AG04449 (cell line): ENCODE measurements around the gene PLXNC1.

Experiments
- CTCF ChIA-PET: fragments of 350-600 bp; formaldehyde crosslinking; extraction: SDS; loops from one replicate; lab custom pipeline; 2021; ENCODE audit warnings: antibody characterized with exemption; lab: Yijun Ruan, JAX
- POLR2A ChIA-PET: fragments of 400-600, 350-600 bp; formaldehyde crosslinking; extraction: SDS; loops from one replicate; lab custom pipeline; 2020; ENCODE audit warnings: antibody characterized with exemption, inconsistent platforms; lab: Yijun Ruan, JAX
- DNase-seq: peaks from one replicate; pipeline ENCODE4 v3.0.0-alpha.2; 2010; ENCODE audit warnings: low read depth, low spot score
- H3K4me3 ChIP-seq: 2 replicates; pipeline ENCODE4 v1.5.1; 2011; ENCODE audit warnings: low read depth, mild to moderate bottlenecking, control low read depth, low read length
- TF ChIP-seq, protein P1 (sequence below): IDR thresholded peaks from one replicate; pipeline ENCODE4 v1.5.1; 2011; ENCODE audit warnings: mild to moderate bottlenecking, moderate library complexity, low read length, control low read depth, inconsistent platforms; ENCODE audit not compliant: insufficient read depth; ENCODE audit errors: missing control alignments

PLXNC1 gene

DNA sequence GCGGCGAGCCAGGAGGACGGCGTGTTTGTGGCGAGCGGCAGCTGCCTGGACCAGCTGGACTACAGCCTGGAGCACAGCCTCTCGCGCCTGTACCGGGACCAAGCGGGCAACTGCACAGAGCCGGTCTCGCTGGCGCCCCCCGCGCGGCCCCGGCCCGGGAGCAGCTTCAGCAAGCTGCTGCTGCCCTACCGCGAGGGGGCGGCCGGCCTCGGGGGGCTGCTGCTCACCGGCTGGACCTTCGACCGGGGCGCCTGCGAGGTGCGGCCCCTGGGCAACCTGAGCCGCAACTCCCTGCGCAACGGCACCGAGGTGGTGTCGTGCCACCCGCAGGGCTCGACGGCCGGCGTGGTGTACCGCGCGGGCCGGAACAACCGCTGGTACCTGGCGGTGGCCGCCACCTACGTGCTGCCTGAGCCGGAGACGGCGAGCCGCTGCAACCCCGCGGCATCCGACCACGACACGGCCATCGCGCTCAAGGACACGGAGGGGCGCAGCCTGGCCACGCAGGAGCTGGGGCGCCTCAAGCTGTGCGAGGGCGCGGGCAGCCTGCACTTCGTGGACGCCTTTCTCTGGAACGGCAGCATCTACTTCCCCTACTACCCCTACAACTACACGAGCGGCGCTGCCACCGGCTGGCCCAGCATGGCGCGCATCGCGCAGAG is 873 bp downstream of the PLXNC1 start:
- DNase-seq: no peak
- ChIA-PET CTCF (interaction anchor here (1.2 kb wide), 1 partner anchor 1185 kb away, joined by 3 read pairs; no protein-coding TSS in a partner anchor), POLR2A (no interaction called here)
- TF ChIP-seq, protein P1, sequence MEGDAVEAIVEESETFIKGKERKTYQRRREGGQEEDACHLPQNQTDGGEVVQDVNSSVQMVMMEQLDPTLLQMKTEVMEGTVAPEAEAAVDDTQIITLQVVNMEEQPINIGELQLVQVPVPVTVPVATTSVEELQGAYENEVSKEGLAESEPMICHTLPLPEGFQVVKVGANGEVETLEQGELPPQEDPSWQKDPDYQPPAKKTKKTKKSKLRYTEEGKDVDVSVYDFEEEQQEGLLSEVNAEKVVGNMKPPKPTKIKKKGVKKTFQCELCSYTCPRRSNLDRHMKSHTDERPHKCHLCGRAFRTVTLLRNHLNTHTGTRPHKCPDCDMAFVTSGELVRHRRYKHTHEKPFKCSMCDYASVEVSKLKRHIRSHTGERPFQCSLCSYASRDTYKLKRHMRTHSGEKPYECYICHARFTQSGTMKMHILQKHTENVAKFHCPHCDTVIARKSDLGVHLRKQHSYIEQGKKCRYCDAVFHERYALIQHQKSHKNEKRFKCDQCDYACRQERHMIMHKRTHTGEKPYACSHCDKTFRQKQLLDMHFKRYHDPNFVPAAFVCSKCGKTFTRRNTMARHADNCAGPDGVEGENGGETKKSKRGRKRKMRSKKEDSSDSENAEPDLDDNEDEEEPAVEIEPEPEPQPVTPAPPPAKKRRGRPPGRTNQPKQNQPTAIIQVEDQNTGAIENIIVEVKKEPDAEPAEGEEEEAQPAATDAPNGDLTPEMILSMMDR: peak; percentile 23
- peak overlapping the region; percentile 56 for H3K4me3 ChIP-seq

GRCh38 chr12:94149781-94150239 is 1.4 kb downstream of the PLXNC1 start:
- TF ChIP-seq, protein P1: no peak
- DNase-seq: no peak
- peak overlapping the region; percentile 56 for H3K4me3 ChIP-seq
- ChIA-PET POLR2A (no interaction called here), CTCF (interaction anchor here (1.2 kb wide), 1 partner anchor 1185 kb away, joined by 3 read pairs; no protein-coding TSS in a partner anchor)

- CTCF ChIA-PET: interaction anchor here (1.5 kb wide), 1 partner anchor 389 kb away, joined by 5 read pairs; no protein-coding TSS in a partner anchor
- DNase-seq: no peak
- TF ChIP-seq, protein P1: no peak
- POLR2A ChIA-PET: no interaction called here
- H3K4me3 ChIP-seq: peak overlapping the region; percentile 20
Observed at GRCh38 chr12:94150240-94151121, 2.1 kb downstream of the PLXNC1 start.

DNA sequence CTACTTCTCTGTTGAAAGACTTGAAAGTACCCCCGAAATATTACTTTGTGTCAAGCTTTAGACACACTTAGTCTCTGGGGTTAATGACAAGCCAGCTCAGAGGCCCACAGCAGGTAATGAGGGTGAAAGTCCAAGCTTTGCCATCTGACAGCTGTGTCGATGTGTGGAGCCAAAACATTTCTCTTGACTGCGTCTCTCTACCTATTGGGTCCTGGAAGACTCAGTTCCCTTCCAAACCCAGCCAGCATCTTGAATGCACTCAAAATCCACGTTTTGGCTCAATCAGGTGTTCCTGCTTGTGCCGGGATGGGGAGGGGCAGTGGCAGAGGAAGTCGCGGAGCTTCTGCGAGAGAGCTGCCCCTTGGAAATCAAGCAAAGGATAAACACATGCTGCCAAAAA is 3.2 kb downstream of the PLXNC1 start:
- H3K4me3 ChIP-seq: no peak overlapping the region
- no peak for DNase-seq
- CTCF ChIA-PET: interaction anchor here (1.2 to 1.5 kb wide), 3 partner anchors 17 to 388 kb away, joined by 3 to 6 read pairs (median 5); no protein-coding TSS in a partner anchor
- TF ChIP-seq, protein P1: no peak
- POLR2A ChIA-PET: no interaction called here

DNA sequence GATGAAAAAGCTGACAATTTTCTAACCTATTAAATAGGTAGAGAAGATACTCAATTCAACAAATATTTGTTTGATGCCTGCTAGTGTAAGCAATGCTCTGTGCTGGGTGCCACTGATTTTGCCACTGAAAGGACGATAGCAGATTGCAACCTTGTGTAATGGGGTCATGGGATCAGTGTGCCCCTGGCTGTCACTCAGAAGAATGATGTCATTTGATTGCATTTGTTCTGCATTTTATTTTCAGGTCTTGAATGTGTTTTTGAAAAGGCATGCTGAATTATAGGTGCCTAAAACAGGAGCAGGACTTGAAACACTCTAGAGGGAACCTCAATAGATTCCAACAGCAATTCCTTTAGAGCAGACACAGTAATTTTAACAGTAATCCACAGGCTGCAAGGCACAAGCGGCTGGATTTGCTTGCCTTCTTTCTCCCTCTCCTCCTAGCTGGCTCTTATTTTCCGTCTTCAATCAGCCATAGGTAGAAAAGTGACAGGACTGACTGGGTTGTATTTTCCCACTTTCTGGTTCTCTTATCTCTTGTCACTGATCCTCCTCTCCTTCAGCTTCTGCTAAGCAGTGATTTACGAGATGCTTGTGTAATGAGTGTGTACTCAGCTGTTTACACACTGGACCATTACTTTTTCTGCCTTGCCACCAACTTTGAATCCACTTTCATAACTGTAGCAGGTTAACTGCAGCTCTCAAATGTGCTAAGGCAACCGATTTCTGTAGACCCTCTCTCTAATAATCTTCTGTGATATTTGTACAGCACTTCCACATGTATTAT is 4.1 kb downstream of the PLXNC1 start:
- POLR2A ChIA-PET: no interaction called here
- TF ChIP-seq, protein P1: no peak
- no peak for DNase-seq
- CTCF ChIA-PET: interaction anchor here (1.2 to 1.5 kb wide), 3 partner anchors 18 to 387 kb away, joined by 3 to 6 read pairs (median 5); no protein-coding TSS in a partner anchor
- H3K4me3 ChIP-seq: no peak overlapping the region
